Stimulated activated CD8-positive, alpha-beta memory T cell treated with anti-CD3 and anti-CD28 coated beads, Interleukin-4, amount 100 ng/mL, for 24 hours (primary cell): ENCODE measurements around the gene SNED1.

Experiments used
- DNase-seq: peaks from one replicate; pipeline ENCODE4 v3.0.0-alpha.2; 2020; ENCODE audit warnings: low read depth

SNED1 gene

DNA sequence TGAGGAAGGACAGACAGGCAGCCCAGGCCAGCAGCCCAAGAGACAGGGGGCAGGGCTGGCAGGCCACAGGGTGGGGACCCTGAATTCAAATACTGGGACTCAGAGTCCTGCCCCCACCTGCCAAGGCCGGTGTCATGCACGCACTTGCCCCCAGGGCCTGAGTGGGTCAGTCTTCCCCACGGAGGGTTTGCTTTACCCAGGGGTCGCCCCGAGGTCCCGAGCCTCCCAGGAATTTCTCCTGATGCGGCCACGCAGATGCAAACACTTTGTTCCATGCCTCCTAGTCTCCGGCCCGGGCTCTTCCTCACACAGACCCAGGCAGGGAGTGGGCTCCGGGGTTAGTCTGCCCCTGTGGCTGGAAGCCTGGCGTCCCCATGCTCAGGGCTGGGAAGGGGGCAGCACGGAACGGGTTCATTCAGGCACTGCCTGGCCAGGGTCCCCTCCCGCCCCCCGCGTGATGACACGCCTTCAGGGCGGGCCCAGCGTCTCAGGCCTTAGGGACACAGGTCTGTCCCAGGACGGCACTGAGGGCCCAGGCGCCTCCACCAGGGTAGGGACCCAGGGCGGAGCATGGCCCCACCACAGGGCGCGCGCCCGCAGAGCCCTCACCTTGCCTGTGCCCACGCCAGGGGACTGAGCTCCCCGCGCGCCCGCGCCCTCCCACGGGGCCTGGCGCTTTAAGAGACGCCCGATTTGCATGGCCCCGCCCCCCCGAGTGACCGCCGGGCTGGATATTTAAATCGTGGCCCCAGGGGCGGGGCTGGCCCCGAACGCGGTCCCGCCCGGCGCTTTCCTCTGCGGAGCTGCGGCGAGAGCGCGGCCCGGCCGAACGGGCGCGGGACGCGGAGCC is at the start of gene SNED1:
TSS of gene SNED1 (plus strand) at position 763 of the 850 bp plus-strand sequence. CDS start 220 bp downstream, outside the sequence.
- DNase-seq, result peak; percentile 57

DNA sequence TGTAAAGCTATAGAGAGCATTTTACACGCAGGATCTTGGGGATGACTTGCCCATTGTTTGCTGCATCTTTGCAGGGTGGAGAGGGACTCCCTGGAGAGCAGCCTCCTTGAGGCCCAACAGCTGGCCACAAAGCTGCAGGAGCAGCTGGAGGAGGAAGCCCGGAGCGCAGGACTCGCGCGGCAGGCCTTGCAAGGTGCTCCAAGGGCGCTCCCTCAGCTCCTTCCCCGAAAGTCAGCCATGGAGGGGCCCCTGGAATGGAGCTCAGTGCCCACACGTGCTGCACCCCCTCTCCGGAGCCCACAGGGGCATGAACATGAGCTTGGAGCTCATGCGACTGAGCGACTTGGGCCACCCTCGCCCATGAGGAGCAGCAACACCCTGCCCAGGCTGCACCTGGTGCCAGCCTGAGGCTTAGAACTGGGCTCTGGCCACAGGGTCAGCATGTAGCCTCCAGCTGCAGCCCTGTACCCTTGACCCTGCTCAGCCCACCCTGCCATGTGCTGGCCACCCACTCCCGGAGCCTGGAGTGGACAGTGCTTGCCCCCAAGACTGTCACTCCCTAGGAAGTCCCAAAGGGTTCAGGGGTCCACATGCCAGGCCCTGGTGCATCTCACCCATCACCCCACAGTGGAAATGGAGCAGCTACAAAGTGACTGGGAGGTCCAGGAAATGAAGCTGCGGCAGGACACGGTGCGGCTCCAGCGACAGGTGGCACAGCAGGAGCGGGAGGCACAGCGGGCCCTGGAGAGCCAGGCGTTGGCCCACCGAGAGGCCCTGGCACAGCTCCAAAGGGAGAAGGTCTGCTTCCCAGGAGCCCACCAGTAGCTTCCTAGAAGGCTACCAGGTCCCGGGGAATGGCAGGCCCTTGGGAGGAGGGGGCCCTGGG is 49.3 kb upstream of the SNED1 start:
- DNase-seq, result no peak

DNA sequence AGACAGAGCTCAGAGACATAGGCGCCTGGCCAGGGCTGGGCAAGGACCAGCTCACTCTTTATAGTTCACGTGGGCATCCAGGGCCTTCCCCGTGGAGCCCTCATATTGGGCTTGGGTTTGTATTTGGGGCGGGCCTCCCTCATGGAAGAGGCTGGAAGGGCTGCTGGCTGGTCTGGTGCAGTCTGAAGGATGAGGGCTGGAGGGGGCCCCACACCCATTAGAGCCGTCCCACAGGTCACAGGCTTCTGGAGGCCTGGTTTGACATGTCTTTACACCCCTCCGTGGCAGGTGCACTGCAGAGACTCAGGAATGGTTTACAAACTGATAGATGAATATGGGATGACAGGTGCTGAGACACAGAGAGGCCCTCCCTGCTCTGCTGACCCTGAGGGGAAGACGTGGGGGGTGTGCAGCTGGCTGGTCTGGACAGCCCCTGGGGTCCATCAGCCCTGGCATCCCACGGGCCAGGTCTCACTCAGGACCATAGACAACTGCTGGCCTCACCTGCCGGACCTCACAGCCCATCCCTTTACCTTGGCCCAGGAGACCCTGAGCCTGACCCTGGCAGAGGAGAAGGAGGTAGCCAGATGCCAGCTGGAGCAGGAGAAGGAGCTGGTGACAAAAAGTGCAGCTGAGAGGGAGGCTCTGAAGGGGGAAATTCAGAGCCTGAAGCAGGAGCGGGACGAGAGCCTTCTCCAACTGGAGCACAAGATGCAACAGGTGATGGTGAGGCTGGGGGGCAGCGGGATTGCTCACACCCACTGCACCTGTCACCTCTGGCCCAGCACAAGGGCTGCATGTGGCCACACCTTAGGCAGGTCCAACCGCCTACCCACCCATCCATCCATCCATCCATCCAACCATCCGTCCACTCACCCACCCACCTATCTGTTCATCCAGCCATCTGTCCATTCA is 48.4 kb upstream of the SNED1 start:
- DNase-seq, result no peak

DNA sequence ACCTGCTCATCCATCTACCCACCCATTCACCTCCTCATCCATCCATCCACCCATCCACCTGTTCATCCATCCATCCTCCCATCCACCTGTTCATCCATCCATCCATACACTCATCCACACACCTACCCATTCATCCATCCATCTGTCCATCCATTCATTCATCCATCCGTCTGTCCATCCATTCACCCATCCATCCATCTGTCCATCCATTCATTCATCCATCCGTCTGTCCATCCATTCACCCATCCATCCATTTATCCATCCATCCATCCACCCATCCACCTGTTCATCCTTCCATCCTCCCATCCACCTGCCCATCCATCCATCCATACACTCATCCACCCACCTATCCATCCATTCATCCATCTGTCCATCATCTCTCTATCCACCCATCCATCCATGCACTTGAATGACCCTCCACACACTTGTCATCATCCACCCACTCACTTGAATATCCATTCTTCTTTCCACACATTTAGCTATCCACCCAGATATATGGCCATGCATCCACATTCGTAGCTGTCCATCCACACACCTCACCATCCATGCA is 47.3 kb upstream of the SNED1 start:
- DNase-seq, result no peak

DNA sequence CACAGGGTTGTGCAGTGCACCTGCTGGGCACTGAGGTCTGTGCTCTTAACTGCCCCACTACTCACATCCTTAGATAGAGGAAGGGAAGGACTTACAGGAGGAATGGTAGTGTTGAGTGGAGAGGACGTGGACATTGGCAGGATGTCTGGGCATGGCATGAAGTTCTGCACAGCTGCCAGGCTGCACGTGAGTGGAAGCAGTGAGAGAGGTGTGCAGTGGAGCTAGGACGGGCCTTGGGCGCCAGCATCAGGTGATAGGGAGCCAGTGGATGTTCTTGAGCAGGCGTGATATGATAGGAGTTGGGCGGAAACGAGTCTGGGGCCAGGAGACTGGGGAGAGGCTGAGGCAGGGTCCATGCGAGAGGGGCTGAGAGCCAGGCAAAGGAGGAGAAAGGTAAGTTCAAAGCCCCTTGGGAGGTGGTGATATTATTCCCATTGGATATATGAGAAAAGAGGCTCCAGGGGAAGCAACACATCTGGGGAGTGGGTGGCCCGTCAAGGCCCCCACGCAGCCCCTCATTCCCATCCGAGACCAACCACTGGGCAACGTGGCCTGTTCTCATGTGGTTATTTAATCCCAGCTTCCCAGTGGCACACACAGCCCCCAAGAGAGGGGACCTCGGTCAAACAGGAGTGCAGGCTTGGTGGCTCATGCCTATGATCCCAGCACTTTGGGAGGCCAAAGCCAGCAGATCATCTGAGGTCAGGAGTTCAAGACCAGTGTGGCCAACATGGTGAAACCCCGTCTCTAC is 45.7 kb upstream of the SNED1 start:
- no peak for DNase-seq

DNA sequence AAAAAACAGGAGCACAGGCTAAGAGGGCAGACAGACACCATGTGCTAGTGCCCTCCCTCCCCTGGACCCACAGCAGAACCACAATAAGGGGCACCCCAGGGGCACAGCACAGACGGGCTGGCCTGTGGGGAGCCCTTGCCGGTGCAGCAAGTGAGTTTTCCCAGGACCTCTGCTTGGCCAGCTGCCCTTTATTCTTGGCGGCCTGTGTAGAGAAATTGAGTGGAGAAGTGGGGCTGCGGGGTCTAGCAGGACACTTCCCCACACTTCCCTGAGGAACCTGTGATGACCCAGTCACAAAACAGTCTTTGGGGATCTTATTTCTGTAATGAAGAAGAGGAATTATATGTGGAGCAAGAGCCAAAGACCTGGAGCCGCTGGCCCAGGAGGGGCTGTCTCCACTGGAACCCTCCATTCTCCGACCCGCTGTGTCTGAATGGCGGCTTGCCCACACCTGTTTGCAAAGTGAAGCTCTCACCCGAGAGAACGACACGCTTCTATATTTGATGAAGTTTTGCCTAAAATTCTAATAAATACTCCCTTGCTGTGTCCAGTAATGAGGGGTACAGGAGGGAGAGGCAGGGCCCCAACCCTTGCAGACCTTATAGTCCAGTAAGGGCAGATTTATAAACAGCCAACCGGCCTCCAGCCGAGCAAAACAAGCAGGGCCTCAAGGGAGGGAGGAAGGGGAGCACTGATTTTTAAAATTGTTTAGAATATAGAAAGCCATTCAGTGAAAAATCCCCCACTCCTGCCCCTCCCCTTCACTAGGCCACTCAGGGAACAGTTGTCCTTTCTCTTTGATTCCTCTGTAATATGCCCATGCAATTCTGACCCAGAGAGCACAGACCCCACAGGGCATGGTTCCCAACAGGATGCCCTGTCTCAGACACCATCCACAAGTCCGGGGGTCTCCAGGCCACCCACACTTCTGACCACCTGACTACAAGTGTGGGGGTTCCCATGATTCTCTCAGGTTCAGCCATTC is 44.7 kb upstream of the SNED1 start:
- no peak for DNase-seq

DNA sequence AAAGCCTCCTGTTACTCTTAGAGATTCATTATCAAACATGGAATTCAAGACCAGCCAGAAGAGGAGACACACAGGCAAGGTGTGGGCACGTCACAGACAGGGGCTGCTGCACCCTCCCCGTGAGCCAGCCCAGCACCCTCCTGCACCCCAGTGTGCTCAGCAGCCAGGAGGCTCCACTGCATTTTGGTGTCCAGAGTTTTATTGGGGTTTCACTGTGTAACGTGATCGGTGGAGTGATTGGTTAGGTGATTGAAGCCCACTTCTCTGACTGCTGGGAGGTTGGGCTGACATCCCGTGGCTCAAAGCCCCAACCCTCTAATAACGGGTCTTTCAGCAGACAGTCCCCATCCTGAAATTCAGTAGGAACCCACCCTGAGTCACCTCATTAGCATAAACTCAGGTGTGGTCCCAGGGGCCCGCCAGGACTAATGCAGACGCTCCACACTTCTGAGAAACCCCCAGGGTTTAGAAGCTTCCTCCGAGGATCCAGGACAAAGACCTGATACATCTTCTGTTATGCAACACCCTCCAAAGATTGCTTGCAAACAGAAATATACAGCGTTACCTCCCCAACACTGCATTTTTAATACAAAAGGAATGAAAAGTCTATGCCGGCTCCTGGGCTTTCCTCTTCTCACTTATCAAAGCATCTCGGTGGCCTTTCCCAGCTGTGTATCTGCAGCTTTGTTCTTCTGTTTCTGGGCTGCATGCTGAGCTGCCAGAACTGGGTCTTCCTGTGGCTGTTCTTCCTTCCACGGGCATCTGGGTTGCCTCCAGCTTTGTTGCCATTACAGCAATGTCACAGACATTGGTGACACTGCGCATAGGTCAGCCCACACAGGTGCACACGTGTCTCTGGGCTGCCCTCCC is 43.7 kb upstream of the SNED1 start:
- DNase-seq, result no peak

DNA sequence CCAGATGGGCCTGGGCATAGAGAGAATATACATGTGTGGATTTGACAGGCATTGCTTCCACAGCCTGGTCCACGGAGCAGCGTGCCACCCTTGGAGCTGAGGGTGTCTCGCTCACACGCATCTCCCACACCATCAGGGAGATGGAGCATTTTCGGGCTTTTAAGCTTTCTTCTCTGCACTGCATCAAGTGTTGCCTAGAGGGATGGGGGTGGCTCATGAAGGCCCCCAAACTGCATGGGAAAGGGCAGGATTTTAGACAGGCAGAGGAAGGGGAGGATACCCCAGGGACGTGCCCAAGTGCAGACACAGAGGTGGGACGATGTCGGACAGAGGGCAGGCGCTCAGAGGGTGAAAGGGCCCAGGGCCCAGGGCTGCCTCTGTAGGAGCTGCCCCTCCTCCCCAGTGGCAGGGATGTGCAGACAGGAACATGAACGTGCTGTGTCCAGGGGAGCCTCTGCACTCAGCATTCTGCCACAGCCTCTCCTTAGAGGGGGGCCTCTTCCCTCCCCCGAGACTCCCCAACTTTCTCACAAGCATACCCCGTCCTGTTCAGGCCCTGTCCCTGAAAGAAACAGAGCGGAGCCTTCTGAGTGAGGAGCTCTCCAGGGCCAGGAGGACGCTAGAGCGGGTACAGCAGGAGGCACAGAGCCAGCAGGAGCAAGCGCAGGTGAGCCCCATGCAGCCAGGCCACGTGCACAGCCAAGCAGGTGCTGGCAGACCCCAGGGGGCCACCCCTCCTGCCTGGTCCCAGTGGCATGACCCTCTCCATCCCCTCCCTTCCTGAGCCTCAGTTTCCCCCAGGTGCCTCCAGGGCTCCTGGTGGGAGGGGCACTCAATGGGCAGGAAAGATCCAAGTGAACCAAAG is 42.9 kb upstream of the SNED1 start:
- no peak for DNase-seq

DNA sequence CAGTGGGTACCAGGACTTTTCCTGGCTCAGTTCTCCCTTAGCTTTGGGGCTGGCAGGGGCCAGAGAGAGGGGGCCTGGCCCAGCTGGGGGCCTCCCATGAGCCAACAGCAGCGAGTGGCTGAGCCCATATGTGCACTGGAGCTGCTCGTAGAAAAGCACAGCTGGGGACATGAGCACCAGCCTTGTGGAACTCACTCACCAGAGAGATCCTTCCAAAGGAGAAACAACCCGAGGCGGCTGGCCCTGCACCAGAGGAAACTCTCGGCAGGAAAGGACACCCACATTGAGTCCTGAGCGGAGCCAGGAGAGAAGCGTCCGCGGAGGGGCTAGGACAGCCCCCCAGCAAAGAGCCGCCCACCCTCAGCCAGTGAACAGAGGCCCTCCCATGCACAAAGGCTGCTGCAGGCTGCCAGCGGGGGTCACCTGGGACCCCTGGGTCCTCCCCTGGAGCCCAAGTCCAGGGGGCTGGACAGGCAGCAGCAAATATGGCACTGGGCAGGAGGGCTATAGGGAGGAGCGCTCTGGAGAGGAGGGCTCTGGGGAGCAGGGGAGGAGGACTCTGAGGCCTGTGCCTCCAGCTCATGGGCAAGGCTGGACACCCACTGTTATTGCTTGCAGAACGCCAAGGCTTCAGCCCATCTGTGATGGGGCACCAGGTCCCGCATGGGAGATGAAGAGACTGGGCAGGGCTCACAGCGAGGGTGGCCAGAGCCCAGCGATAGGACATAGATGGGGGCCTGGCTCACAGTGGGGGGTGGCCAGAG is 42.1 kb upstream of the SNED1 start:
- DNase-seq, result no peak

DNA sequence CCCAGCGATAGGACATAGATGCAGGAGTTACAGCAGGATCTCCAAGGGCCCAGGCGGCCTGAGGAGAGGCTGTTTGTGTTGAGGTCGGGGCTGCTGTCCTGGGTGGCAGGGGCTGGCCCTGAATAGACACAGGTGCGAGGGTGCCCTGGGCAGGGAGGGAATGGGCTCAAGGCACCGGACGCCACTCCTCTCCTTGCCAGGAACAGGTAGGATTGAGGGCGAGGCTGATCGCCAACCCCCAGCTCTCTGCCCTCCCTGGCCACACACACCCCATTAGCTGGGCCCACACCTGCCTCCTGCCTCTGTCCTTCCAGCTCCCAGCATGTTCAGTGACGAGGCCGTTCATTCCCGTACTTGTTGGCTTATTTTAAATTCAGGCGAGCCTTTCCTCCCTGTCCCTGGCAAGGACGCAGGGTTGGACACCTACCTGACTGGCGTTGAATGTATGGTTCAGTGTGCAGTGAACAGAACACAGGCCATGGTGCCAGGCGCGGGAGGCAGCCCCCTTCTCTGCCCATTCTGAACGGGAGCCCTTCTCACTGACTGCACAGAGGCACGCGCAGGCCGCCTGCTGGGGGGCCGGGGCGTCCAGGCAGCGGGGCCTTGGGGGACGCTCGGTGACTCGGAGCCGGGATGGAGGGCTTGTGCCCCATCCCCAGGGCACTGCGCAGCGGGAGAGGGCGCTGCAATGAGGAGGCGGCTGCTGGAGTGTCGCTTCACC is 41.3 kb upstream of the SNED1 start:
- DNase-seq, result no peak

DNA sequence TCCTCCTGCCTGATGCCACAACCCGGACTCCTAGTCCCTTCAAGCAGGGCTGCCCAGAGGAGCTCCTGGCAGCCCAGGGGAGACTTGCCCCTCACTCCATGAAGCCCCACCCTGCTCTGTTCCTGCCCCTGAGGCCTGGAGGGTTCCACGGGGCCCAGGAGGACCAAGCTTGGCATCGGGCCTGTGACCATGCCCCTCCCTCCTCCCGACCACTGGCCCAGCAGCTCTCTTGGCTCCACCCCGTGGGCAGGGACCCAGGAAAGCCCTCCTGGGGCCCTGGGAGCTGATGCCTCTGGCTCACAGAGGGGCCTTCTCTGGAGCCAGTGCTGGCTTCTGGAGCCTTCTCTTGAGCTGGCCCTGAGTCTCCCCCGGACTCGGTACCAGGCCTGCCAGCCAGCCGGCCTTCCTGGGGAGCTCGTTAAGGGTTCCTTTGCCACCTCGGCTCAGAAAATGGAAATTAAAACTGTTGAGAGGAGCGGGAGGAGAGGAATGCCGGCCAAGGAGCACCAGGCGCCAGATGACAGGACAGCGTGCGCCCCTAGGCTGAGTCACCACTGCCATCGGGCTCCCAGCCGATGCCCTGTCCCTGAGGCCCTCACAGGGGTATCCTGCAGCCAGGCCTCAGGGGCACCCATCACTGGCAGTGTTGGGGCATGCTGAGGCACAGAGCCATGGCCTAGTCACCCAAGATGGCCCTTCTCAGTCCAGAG is 40.6 kb upstream of the SNED1 start:
- DNase-seq, result no peak

DNA sequence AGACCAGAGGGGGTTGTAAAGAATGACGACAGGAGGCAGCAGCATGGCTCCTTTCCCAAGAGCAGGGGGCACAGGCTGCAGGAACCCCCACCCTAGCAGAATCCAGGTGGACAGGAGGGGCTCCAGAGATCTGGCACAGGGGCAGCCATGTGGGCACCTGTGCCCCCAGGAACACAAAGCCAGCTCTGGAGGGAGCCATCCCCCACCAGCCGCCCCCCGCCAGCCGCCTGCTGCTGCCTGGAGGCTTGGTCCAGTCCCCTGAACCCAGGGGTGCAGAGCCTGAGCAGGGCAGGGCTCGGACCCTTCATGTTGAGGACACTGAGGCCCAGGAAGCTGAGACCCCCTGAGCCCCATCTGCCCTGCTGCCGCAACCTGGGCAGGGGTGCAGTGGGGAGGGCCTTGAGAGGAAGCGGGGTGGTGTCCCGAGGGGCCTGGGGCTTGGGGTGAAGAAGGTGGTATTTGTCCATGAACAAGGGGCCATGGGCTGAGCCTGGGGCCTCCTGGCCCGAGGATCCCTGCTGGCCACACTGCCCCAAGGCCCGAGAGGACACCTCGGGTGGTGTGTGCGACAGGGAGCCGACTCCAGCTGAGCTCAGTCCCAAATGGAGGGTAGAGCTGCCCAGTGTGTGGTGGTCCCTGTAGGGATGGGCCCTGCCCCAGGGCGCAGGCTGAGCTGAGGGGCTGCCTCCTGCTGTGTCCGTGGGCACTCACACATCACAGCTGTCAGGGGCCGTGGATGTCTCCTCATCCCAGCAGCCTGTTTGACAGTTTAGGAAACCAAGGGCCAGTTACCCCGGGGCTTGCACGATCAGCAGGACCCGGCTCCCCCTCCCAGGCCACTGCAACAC is 39.8 kb upstream of the SNED1 start:
- DNase-seq, result no peak

DNA sequence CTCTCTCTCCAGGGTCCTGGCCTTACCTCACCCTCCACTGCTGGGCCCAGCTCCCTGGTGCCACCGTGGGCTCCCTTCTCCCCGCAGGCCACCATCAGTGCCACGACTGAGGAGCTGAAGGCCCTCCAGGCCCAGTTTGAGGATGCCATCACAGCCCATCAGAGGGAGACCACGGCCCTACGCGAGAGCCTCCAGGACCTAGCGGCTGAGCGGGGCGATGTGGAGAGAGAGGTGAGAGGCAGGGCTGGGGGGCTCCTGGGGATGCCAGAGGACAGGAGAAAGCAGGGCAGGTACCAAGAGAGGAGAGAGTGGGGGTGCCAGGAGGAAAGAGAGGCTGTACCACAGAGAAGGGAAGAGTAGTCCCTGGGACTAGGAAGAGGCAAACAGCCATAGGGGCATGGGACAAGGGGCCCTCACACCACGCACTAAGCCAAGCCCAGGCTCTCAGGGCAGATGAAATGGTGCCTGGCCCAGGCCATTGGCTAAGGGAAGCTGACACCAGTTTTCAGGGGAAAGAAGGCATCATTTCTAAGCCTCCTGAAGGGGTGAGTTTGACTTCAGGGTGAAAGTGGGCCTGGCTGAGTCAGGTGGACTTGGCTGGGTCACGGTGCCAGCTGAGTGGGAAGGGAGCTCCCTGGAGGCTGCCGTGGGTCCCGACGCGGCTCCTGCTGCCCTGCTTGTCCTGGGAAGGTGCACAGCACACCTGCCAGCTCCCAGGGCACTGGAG is 39.0 kb upstream of the SNED1 start:
- no peak for DNase-seq

DNA sequence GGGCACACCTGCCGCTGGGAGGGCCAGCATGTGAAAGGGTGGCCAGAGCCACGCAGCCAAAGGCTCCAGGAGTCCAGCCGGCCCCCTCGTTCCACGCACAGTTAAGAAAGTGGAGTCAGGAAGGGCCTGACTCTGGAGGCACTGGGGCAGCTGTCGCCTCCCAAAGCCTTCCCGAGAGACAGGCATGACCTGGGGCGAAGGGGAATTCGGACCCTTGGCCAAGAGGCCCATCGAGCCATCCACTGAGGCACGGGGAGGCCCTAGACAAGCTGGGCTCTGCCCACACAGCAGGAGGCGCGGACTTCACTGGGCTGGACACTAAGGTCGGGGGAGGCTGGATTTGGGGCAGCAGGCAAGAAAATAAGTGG is 38.5 kb upstream of the SNED1 start:
- no peak for DNase-seq
